Measurements from ENCODE around the gene LMX1B.

GRCh38 chr9:126665644-126666035, 51.9 kb downstream of the LMX1B start:
- no peak for TF ChIP-seq CTCF (IDR thresholded peaks at IDR 0.05; ENCODE audit: insufficient read depth, low read length, poor library complexity, severe bottlenecking)
- TF ChIP-seq EZH2phosphoT487 (conservative IDR thresholded peaks at IDR 0.05; ENCODE audit: low read length): no peak

Measured in SU-DHL-6 (cell line).